Endothelial cell of umbilical vein (primary cell): ENCODE data around the gene RSPO1. TPM values are rescaled to one million over a fixed set of nuclear protein-coding genes. Genes with fewer than 3 reads are reported as not detected.

ENCODE experiments used
- BruUV-seq: library from RNA; stranded (reverse); fragments of 400-500 nt; replicated peaks from 2 replicates; lab custom pipeline; 2021; lab: Mats Ljungman, UMichigan
- CTCF ChIA-PET: fragments of 300-600, 350-600 bp; sonication (Branson Sonifier 250); formaldehyde crosslinking; loops from one replicate; lab custom pipeline; 2021; ENCODE audit warnings: antibody characterized with exemption, inconsistent platforms; lab: Charles Lee
- POLR2A ChIA-PET: fragments of 300-600, 350-600 bp; sonication (Branson Sonifier 250); formaldehyde crosslinking; loops from one replicate; lab custom pipeline; 2021; ENCODE audit warnings: antibody characterized with exemption, inconsistent platforms; lab: Charles Lee
- DNase-seq: peaks from one replicate; pipeline ENCODE4 v3.0.0-alpha.2; 2011; ENCODE audit warnings: low read depth, low spot score
- FAIRE-seq: peaks from 2 replicates; lab custom pipeline; 2011; peaks lifted over from hg19 to GRCh38; lab: Jason Lieb, UNC
- H2AFZ ChIP-seq: 2 replicates; pipeline ENCODE4 v1.6.0; 2012; ENCODE audit warnings: low read depth, low read length, control low read depth, inconsistent platforms
- H3K27ac ChIP-seq: 2 replicates; pipeline ENCODE4 v1.5.1; 2011; ENCODE audit warnings: low read depth, mild to moderate bottlenecking, control low read depth, low read length, moderate library complexity; ENCODE audit not compliant: insufficient read depth
- H3K27me3 ChIP-seq, 2 experiments: 2 replicates each; pipeline versions ENCODE4 v1.6.0 to v1.6.1; 2011; ENCODE audit warnings: low read length in 2 of 2, mixed read lengths in 1 of 2; ENCODE audit not compliant: control insufficient read depth in 2 of 2, insufficient read depth in 2 of 2
- H3K36me3 ChIP-seq, 2 experiments: 2 replicates in 1 of 2; 3 replicates in 1 of 2; pipeline ENCODE4 v1.5.1; 2011; ENCODE audit warnings: low read length in 2 of 2, mild to moderate bottlenecking in 1 of 2, moderate library complexity in 1 of 2; ENCODE audit not compliant: control insufficient read depth in 2 of 2, insufficient read depth in 2 of 2; ENCODE audit errors: extremely low read depth in 1 of 2
- H3K4me1 ChIP-seq: 3 replicates; pipeline ENCODE4 v1.5.1; 2011; ENCODE audit warnings: mild to moderate bottlenecking, low read length; ENCODE audit not compliant: control insufficient read depth, insufficient read depth; ENCODE audit errors: extremely low read depth
- H3K4me2 ChIP-seq: 2 replicates; pipeline ENCODE4 v1.6.1; 2011; ENCODE audit warnings: low read length, control low read depth, mixed read lengths; ENCODE audit not compliant: insufficient read depth
- H3K4me3 ChIP-seq, 3 experiments: fragments of 200-600 bp in 1 of 3; sonication (generic), shearing (Covaris generic) in 1 of 3; replicated peaks in 1 of 3; 2 replicates each; pipeline ENCODE4 v1.5.1; 2011 to 2016; ENCODE audit warnings: control low read depth in 3 of 3, low read length in 3 of 3, mild to moderate bottlenecking in 2 of 3, inconsistent platforms in 1 of 3, low read depth in 1 of 3, moderate library complexity in 1 of 3; ENCODE audit not compliant: insufficient read depth in 1 of 3
- H3K79me2 ChIP-seq: 2 replicates; pipeline ENCODE4 v1.6.0; 2012; ENCODE audit warnings: low read length, inconsistent platforms; ENCODE audit not compliant: control insufficient read depth, insufficient read depth
- H3K9ac ChIP-seq: replicated peaks from 2 replicates; pipeline ENCODE3; 2011; ENCODE audit warnings: low read length, control low read depth; ENCODE audit not compliant: insufficient read depth; ENCODE audit errors: extremely low read depth
- H3K9me1 ChIP-seq: replicated peaks from 3 replicates; pipeline ENCODE4 v1.6.0; 2011; ENCODE audit warnings: mild to moderate bottlenecking, low read length; ENCODE audit not compliant: control insufficient read depth, insufficient read depth; ENCODE audit errors: extremely low read depth
- H3K9me3 ChIP-seq: replicated peaks from 2 replicates; pipeline ENCODE4 v1.5.1; 2012; ENCODE audit warnings: low read length, inconsistent platforms; ENCODE audit not compliant: control insufficient read depth, insufficient read depth
- H4K20me1 ChIP-seq: replicated peaks from 2 replicates; pipeline ENCODE3; 2011; ENCODE audit warnings: mild to moderate bottlenecking, low read length; ENCODE audit not compliant: control insufficient read depth, insufficient read depth; ENCODE audit errors: extremely low read depth
- EZH2 ChIP-seq: IDR thresholded peaks from 2 replicates; pipeline ENCODE4 v1.6.1; 2012; ENCODE audit warnings: borderline replicate concordance, low read depth, mild to moderate bottlenecking, moderate library complexity, low read length, inconsistent platforms; ENCODE audit not compliant: severe bottlenecking
- FOS ChIP-seq: IDR thresholded peaks from 2 replicates; pipeline ENCODE4 v1.6.1; 2011; ENCODE audit warnings: mild to moderate bottlenecking, low read length, moderate library complexity, borderline replicate concordance; ENCODE audit not compliant: insufficient read depth
- GATA2 ChIP-seq: IDR thresholded peaks from 2 replicates; pipeline ENCODE4 v1.7.0; 2011; ENCODE audit warnings: low read depth, mild to moderate bottlenecking, moderate library complexity, mixed read lengths, low read length; ENCODE audit not compliant: insufficient read length, insufficient read depth
- JUN ChIP-seq: IDR thresholded peaks from 2 replicates; pipeline ENCODE4 v1.6.1; 2011; ENCODE audit warnings: borderline replicate concordance, low read depth; ENCODE audit not compliant: insufficient read length, insufficient read depth
- MYC ChIP-seq: IDR thresholded peaks from one replicate; pipeline ENCODE4 v1.6.1; 2011; ENCODE audit warnings: mild to moderate bottlenecking, low read depth, low read length
- POLR2A ChIP-seq: IDR thresholded peaks from 2 replicates; pipeline ENCODE4 v1.6.1; 2012; ENCODE audit warnings: low read depth, mild to moderate bottlenecking, control low read depth, low read length
- POLR2AphosphoS5 ChIP-seq: IDR thresholded peaks from 2 replicates; pipeline ENCODE4 v1.6.1; 2012; ENCODE audit warnings: low read depth, mild to moderate bottlenecking, control low read depth, low read length, moderate library complexity; ENCODE audit not compliant: insufficient read depth
- dilution Hi-C: fragments of 300-500 bp; cut with MboI; formaldehyde crosslinking; loops from one replicate; pipeline ENCODE4 v1.15.0; 2019; ENCODE audit warnings: low sequenced_read_pairs; ENCODE audit not compliant: extremely low pct_ligation_motif_present
- intact Hi-C: fragments of 100-400 bp; cut with micrococcal nuclease; formaldehyde crosslinking; loops from one replicate; pipeline ENCODE4 v1.10.0; 2022
- polyA plus RNA-seq, 4 experiments: library from polyadenylated mRNA; depleted of rRNA in 3 of 4; stranded (reverse) in 3 of 4; unstranded in 1 of 4; fragments of >200 nt; gene quantifications; 2 replicates each; pipeline versions ENCODE4 v1.2.1 to v1.2.3, GENCODE V29; 2011 to 2012; ENCODE audit warnings: missing spikeins in 1 of 4
- total RNA-seq: library from RNA; stranded (reverse); gene quantifications from 2 replicates; pipeline ENCODE4 v1.2.3, GENCODE V29; 2021
- TF ChIP-seq, protein P1 (sequence below): IDR thresholded peaks from 2 replicates; pipeline ENCODE4 v1.6.1; 2011; ENCODE audit not compliant: insufficient read depth, insufficient read length
- TF ChIP-seq, protein P2 (sequence below), 2 donors: IDR thresholded peaks; 1 replicate in 1 of 2; 2 replicates in 1 of 2; pipeline ENCODE4 v1.5.1; 2011; ENCODE audit warnings: low read length in 2 of 2, mild to moderate bottlenecking in 2 of 2, moderate library complexity in 2 of 2, control low read depth in 1 of 2, inconsistent platforms in 1 of 2, low read depth in 1 of 2; ENCODE audit not compliant: insufficient read depth in 1 of 2; ENCODE audit errors: extremely low read depth in 1 of 2

The RSPO1 gene
- total and polyA plus RNA-seq, 2 donors (not counting 3 experiments of a cell fraction or from before 2014, with no cell fraction given) = not detected

DNA sequence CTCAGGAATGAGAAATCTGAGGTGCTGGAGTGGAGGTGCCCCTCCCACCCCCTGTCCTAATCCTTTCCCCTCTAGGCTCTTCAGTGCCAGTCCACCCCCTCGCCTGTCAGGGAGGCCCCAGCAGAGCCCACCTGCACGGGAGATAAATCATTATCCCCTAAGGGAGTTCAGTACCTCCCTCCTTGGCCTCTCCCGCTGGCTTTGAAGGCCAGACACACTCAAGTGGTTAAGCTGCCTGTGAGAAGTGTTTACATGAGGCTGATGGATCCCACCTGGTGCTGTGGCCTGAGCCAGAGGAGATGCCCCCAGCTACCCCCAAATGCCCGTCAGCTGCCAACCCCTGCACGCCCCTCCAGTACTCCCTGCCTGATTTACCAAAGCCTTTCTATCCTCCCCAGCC lies 3.7 kb downstream of the RSPO1 start:
- Histone ChIP-seq H3K4me2 (no peak overlapping the region), H3K36me3 (no peaks in the 10 kb centered on the region), H3K9me3 (no peaks in the 10 kb centered on the region), H3K9ac (no peak overlapping the region), H2AFZ (no peak overlapping the region), H3K4me1 (no peaks in the 10 kb centered on the region), H3K4me3 (no peak overlapping the region), H4K20me1 (no peaks in the 10 kb centered on the region), H3K27ac (no peak overlapping the region), H3K9me1 (no peaks in the 10 kb centered on the region), H3K27me3 (peaks cover 60 to 65% of the 10 kb centered on the region in 2 experiments), H3K79me2 (no peaks in the 10 kb centered on the region)
- intact Hi-C loops = no loop called here
- POLR2A ChIA-PET = no interaction called here
- FAIRE-seq = no peak
- CTCF ChIA-PET = interaction anchor here (1.6 to 1.8 kb wide), 2 partner anchors 9 to 29 kb away, joined by 6 read pairs; no protein-coding TSS in a partner anchor
- dilution Hi-C loops = no loop called here
- BruUV-seq = no TSS peak
- no peak for DNase-seq
- TF ChIP-seq POLR2A (no peak), FOS (no peak), EZH2 (no peak), POLR2AphosphoS5 (no peak), MYC (no peak), GATA2 (no peak), JUN (no peak)
- TF ChIP-seq, protein P1, sequence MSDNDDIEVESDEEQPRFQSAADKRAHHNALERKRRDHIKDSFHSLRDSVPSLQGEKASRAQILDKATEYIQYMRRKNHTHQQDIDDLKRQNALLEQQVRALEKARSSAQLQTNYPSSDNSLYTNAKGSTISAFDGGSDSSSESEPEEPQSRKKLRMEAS = no peak
- TF ChIP-seq, protein P2, sequence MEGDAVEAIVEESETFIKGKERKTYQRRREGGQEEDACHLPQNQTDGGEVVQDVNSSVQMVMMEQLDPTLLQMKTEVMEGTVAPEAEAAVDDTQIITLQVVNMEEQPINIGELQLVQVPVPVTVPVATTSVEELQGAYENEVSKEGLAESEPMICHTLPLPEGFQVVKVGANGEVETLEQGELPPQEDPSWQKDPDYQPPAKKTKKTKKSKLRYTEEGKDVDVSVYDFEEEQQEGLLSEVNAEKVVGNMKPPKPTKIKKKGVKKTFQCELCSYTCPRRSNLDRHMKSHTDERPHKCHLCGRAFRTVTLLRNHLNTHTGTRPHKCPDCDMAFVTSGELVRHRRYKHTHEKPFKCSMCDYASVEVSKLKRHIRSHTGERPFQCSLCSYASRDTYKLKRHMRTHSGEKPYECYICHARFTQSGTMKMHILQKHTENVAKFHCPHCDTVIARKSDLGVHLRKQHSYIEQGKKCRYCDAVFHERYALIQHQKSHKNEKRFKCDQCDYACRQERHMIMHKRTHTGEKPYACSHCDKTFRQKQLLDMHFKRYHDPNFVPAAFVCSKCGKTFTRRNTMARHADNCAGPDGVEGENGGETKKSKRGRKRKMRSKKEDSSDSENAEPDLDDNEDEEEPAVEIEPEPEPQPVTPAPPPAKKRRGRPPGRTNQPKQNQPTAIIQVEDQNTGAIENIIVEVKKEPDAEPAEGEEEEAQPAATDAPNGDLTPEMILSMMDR (IDR thresholded peaks at IDR 0.05; ENCODE audit: extremely low read depth in 1 of 2, insufficient read depth in 1 of 2, low read depth in 1 of 2, low read length in 2 of 2) = no peak
